Measurements from ENCODE around the gene LDLRAD3.

LDLRAD3 gene

GRCh38 chr11:35964841-35965240, 21.0 kb downstream of the LDLRAD3 start:
- no peaks in the 10 kb centered on the region for H3K36me3 Mint-ChIP-seq
- H3K9me3 Mint-ChIP-seq: no peaks in the 10 kb centered on the region
- H3K4me3 Mint-ChIP-seq: no peak overlapping the region
- peaks cover 10% of the 10 kb centered on the region for H3K27me3 Mint-ChIP-seq
- H3K27ac Mint-ChIP-seq: no peak overlapping the region
- no peaks in the 10 kb centered on the region for H3K4me1 Mint-ChIP-seq
- no peak for ATAC-seq

- Mint-ChIP-seq H3K27me3 (peaks cover 10% of the 10 kb centered on the region), H3K27ac (no peak overlapping the region), H3K9me3 (peaks cover 3% of the 10 kb centered on the region), H3K36me3 (no peaks in the 10 kb centered on the region), H3K4me1 (no peaks in the 10 kb centered on the region), H3K4me3 (no peak overlapping the region)
- ATAC-seq: peak; percentile 17
Measured at GRCh38 chr11:35967042-35967441, 23.2 kb downstream of the LDLRAD3 start.

GRCh38 chr11:35968386-35969088, 24.7 kb downstream of the LDLRAD3 start:
- Mint-ChIP-seq H3K27me3 (peaks cover 7% of the 10 kb centered on the region), H3K9me3 (peaks cover 3% of the 10 kb centered on the region), H3K36me3 (no peaks in the 10 kb centered on the region), H3K4me3 (no peak overlapping the region), H3K27ac (no peak overlapping the region), H3K4me1 (no peaks in the 10 kb centered on the region)
- no peak for ATAC-seq

GRCh38 chr11:35969089-35970042, 25.5 kb downstream of the LDLRAD3 start:
- Mint-ChIP-seq H3K27ac (no peak overlapping the region), H3K9me3 (peaks cover 3% of the 10 kb centered on the region), H3K27me3 (no peaks in the 10 kb centered on the region), H3K4me1 (no peaks in the 10 kb centered on the region), H3K36me3 (no peaks in the 10 kb centered on the region), H3K4me3 (no peak overlapping the region)
- no peak for ATAC-seq

- H3K4me1 Mint-ChIP-seq: no peaks in the 10 kb centered on the region
- no peak for ATAC-seq
Measured at GRCh38 chr11:35970445-35970844, 26.6 kb downstream of the LDLRAD3 start.

GRCh38 chr11:35971841-35972422, 28.1 kb downstream of the LDLRAD3 start:
- ATAC-seq: no peak
- no peak overlapping the region for H3K27ac Mint-ChIP-seq
- peaks cover 8% of the 10 kb centered on the region for H3K9me3 Mint-ChIP-seq
- no peak overlapping the region for H3K4me3 Mint-ChIP-seq
- no peaks in the 10 kb centered on the region for H3K36me3 Mint-ChIP-seq
- no peaks in the 10 kb centered on the region for H3K4me1 Mint-ChIP-seq
- H3K27me3 Mint-ChIP-seq: no peaks in the 10 kb centered on the region

More at GRCh38 chr11:35970445-35970844, 26.6 kb downstream of the LDLRAD3 start:
- H3K36me3 Mint-ChIP-seq: no peaks in the 10 kb centered on the region
- no peak overlapping the region for H3K4me3 Mint-ChIP-seq
- peaks cover 3% of the 10 kb centered on the region for H3K9me3 Mint-ChIP-seq
- no peak overlapping the region for H3K27ac Mint-ChIP-seq
- H3K27me3 Mint-ChIP-seq: no peaks in the 10 kb centered on the region

- no peaks in the 10 kb centered on the region for H3K27me3 Mint-ChIP-seq
- H3K27ac Mint-ChIP-seq: no peak overlapping the region
- H3K4me1 Mint-ChIP-seq: no peaks in the 10 kb centered on the region
- no peak overlapping the region for H3K4me3 Mint-ChIP-seq
- H3K36me3 Mint-ChIP-seq: no peaks in the 10 kb centered on the region
- H3K9me3 Mint-ChIP-seq: peaks cover 8% of the 10 kb centered on the region
- no peak for ATAC-seq
Measured at GRCh38 chr11:35974882-35975589, 31.2 kb downstream of the LDLRAD3 start.

- H3K36me3 Mint-ChIP-seq: no peaks in the 10 kb centered on the region
- no peak overlapping the region for H3K4me3 Mint-ChIP-seq
- ATAC-seq: no peak
- H3K4me1 Mint-ChIP-seq: peaks cover 4% of the 10 kb centered on the region
- no peaks in the 10 kb centered on the region for H3K27me3 Mint-ChIP-seq
- peaks cover 8% of the 10 kb centered on the region for H3K9me3 Mint-ChIP-seq
- no peak overlapping the region for H3K27ac Mint-ChIP-seq
Measured at GRCh38 chr11:35976434-35976833, 32.6 kb downstream of the LDLRAD3 start.

- Mint-ChIP-seq H3K4me3 (no peak overlapping the region), H3K27me3 (peaks cover 10% of the 10 kb centered on the region), H3K27ac (no peak overlapping the region), H3K4me1 (peaks cover 4% of the 10 kb centered on the region), H3K9me3 (peaks cover 6% of the 10 kb centered on the region), H3K36me3 (no peaks in the 10 kb centered on the region)
- no peak for ATAC-seq
Measured at GRCh38 chr11:35978183-35978582, 34.3 kb downstream of the LDLRAD3 start.

- H3K27ac Mint-ChIP-seq: no peak overlapping the region
Measured at GRCh38 chr11:35978891-35979290, 35.0 kb downstream of the LDLRAD3 start.

GRCh38 chr11:35980686-35981390, 37.0 kb downstream of the LDLRAD3 start:
- ATAC-seq: no peak
- peaks cover 4% of the 10 kb centered on the region for H3K4me1 Mint-ChIP-seq
- no peaks in the 10 kb centered on the region for H3K36me3 Mint-ChIP-seq
- H3K4me3 Mint-ChIP-seq: no peak overlapping the region
- no peak overlapping the region for H3K27ac Mint-ChIP-seq
- peaks cover 10% of the 10 kb centered on the region for H3K27me3 Mint-ChIP-seq
- H3K9me3 Mint-ChIP-seq: peaks cover 8% of the 10 kb centered on the region

More at GRCh38 chr11:35978891-35979290, 35.0 kb downstream of the LDLRAD3 start:
- H3K9me3 Mint-ChIP-seq: peaks cover 6% of the 10 kb centered on the region
- H3K27me3 Mint-ChIP-seq: peaks cover 10% of the 10 kb centered on the region
- ATAC-seq: no peak
- no peaks in the 10 kb centered on the region for H3K36me3 Mint-ChIP-seq
- peaks cover 4% of the 10 kb centered on the region for H3K4me1 Mint-ChIP-seq
- H3K4me3 Mint-ChIP-seq: no peak overlapping the region

- H3K4me1 Mint-ChIP-seq: peaks cover 4% of the 10 kb centered on the region
- peaks cover 3% of the 10 kb centered on the region for H3K9me3 Mint-ChIP-seq
- H3K36me3 Mint-ChIP-seq: no peaks in the 10 kb centered on the region
- H3K4me3 Mint-ChIP-seq: no peak overlapping the region
- peaks cover 10% of the 10 kb centered on the region for H3K27me3 Mint-ChIP-seq
- H3K27ac Mint-ChIP-seq: no peak overlapping the region
- ATAC-seq: no peak
Measured at GRCh38 chr11:35981581-35981980, 37.7 kb downstream of the LDLRAD3 start.

- ATAC-seq: no peak
- H3K36me3 Mint-ChIP-seq: no peaks in the 10 kb centered on the region
- peaks cover 10% of the 10 kb centered on the region for H3K27me3 Mint-ChIP-seq
- H3K27ac Mint-ChIP-seq: no peak overlapping the region
- H3K4me1 Mint-ChIP-seq: peaks cover 4% of the 10 kb centered on the region
- no peak overlapping the region for H3K4me3 Mint-ChIP-seq
- H3K9me3 Mint-ChIP-seq: peaks cover 3% of the 10 kb centered on the region
Measured at GRCh38 chr11:35982061-35982460, 38.2 kb downstream of the LDLRAD3 start.

- H3K27me3 Mint-ChIP-seq: peaks cover 14% of the 10 kb centered on the region
- H3K4me1 Mint-ChIP-seq: peaks cover 4% of the 10 kb centered on the region
- peaks cover 4% of the 10 kb centered on the region for H3K9me3 Mint-ChIP-seq
Measured at GRCh38 chr11:35983981-35984380, 40.1 kb downstream of the LDLRAD3 start.

More at GRCh38 chr11:35983981-35984380, 40.1 kb downstream of the LDLRAD3 start:
- H3K36me3 Mint-ChIP-seq: no peaks in the 10 kb centered on the region
- ATAC-seq: no peak
- no peak overlapping the region for H3K27ac Mint-ChIP-seq
- no peak overlapping the region for H3K4me3 Mint-ChIP-seq
